GM13976 (cell line): ENCODE results near the gene SIGLEC11.
"Not testable (repeated sequence)": the region's sequence is repeated elsewhere in the genome, so short reads cannot be mapped to it uniquely, and the experiment has no call there.

ENCODE experiments used
- DNase-seq: peaks from one replicate; pipeline ENCODE4 v3.0.0; 2012; ENCODE audit warnings: low spot score
- CTCF ChIP-seq: IDR thresholded peaks from 2 replicates; pipeline ENCODE4 v1.5.1; 2012; ENCODE audit warnings: borderline replicate concordance, mild to moderate bottlenecking; ENCODE audit not compliant: insufficient read depth; ENCODE audit errors: extremely low read depth, missing control alignments, control extremely low read depth
- in situ Hi-C: fragments of 300-500 bp; cut with MboI; formaldehyde crosslinking; loops from one replicate; pipeline ENCODE4 v1.12.0; 2022; ENCODE audit warnings: low sequenced_read_pairs, mixed read lengths, inconsistent platforms; ENCODE audit not compliant: unreplicated experiment

SIGLEC11 gene

DNA sequence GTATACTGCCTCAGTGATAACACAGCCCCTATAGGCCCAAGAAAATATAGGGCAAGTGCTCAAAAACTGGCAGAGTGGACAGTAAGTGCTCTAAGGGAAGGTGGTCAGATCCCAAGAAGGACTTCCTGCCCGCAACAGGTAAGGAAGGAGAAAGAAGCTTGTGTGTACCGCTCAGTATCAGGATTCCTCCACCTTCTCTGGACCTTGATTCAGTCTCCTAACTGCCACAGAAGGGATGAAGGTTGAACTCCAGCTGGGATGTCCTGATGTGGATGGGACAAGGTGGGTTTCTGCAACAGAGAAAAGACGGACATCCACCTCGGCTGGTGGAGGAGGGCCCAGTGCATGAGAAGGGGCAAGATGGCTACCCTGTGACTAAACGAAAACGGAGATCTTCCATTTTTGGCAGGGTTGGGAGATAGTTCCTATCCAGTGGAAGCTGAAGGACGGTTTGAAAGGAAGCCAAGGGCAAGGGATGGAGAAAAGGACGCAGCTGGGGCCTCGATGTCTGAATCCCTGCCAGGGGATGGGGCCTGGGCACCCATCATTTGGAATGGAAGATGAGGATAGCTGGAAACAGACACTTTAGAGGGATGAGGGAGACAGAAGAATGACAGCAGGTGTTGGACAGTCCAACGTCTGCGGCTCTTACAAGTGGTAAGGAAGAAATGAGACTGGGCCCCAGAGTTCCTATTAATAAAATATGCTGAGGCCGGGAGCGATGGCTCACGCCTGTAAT lies 33.3 kb downstream of the SIGLEC11 start:
- no peak for TF ChIP-seq CTCF
- in situ Hi-C loops = loop anchor here (25.0 kb wide), 1 partner anchor 210 kb away; no protein-coding TSS in a partner anchor
- DNase-seq = no peak

DNA sequence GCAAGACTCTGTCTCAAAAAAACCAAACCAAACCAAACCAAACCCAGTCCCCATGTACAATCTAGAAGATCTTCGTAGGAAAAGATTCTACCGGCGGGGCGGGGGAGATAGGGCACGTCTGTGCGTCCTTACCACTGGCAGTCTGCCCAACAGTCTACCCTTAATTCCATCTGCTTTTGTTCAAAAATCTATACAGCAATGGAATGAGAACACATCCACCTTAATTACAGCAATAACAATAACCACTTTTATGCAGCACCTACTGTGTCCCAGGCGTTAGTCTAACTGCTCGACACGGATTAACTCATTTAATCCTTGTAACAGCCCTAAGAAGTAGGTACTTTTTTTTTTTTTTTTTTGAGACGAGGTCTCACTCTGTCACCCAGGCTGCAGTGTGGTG lies 34.5 kb downstream of the SIGLEC11 start:
- TF ChIP-seq CTCF = no peak
- in situ Hi-C loops = loop anchor here (25.0 kb wide), 1 partner anchor 211 kb away; no protein-coding TSS in a partner anchor
- DNase-seq = no peak

DNA sequence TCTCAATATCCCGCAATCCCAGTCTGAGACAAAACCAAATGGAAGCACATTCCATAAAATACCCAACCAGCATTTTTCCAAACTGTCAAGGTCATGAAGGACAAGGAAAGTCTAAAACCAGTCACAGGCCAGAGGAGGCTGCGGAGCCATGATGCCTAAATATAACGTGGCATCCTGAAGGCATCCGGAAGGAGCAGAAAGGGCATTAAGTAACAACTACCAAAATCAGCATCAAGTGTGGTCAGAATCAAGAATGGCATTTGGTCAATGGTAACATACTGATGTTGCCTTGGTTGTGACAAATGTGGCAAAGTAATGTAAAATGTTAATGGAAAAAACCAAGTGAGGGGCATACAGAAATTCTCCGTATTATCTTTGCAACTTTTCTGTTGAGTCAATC lies 35.5 kb downstream of the SIGLEC11 start:
- no peak for TF ChIP-seq CTCF
- no peak for DNase-seq
- in situ Hi-C loops = loop anchor here (25.0 kb wide), 1 partner anchor 212 kb away; no protein-coding TSS in a partner anchor

GRCh38 chr19:49924881-49925210 lies 36.1 kb downstream of the SIGLEC11 start:
- DNase-seq = not testable (repeated sequence)
- in situ Hi-C loops = loop anchor here (25.0 kb wide), 1 partner anchor 212 kb away; no protein-coding TSS in a partner anchor

DNA sequence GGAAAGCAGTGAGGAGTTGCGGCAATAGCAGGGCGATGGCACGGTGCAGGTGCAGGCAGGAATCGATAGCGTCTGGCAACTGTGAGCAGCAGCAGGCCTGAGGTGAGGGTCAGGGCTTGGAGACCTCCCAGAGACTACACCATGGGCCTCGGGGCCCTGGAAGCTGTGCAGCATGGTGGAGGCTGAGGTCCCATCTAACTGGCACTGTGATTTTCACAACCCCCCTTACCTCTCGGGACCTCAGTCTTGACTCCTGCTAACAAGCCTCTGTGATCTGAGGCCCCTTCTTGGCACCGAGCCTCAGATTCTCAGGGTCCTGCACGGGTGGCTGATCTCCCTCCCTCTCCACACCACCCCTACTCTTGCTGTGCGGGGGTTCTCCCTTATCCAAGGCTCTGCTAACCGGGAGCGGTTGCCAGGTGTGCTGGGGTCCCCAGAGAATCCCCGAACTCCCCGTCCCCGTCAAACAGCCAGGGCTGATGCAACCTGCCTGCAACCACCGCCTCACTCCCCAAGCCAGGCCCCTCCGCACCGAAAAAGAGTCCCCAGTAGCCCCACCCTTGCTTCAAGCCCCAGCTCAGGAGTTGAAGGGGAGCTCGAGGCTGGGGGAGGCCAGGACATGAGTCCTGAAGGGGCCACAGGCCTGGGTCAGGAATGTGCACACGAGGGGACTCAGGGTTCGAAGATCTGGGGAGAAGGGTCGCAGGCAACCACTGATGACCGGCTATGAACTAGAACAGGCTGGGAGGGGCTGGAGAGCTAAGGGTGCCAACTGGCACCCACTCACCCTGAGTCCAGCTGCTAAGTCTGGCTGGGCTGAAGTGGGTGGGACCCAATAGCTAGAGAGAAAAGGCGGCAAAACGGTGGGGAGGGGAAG lies 36.7 kb downstream of the SIGLEC11 start:
- DNase-seq = no peak
- no peak for TF ChIP-seq CTCF
- in situ Hi-C loops = no loop called here

GRCh38 chr19:49923055-49924003 lies 37.6 kb downstream of the SIGLEC11 start:
- no peak for TF ChIP-seq CTCF
- in situ Hi-C loops = no loop called here
- DNase-seq = no peak
